ENCODE measurements around the gene ATR. TPM values are rescaled to one million over a fixed set of nuclear protein-coding genes. Genes with fewer than 3 reads are reported as not detected.

Gene ATR
- total and polyA plus RNA-seq, 9 of the 15 experiments (the other 6 are each of a cell fraction or from before 2014, with no cell fraction given) = 18.0 to 37.8 (median 23.2) TPM

- TF ChIP-seq ATF2 (CRISPR knock-in tag; IDR thresholded peaks at IDR 0.05) (no peak), FOXK1 (CRISPR knock-in tag; IDR thresholded peaks at IDR 0.05; ENCODE audit: borderline replicate concordance) (no peak), CSDE1 (IDR thresholded peaks at IDR 0.05) (no peak), SNRNP70 (optimal IDR thresholded peaks at IDR 0.05; ENCODE audit: low read depth, low read length) (no peak), NEUROD1 (IDR thresholded peaks at IDR 0.05; ENCODE audit: borderline replicate concordance, low read depth, low read length, partially characterized antibody) (no peak), FOXM1 (IDR thresholded peaks at IDR 0.05; ENCODE audit: low read depth) (no peak), FOXM1 (CRISPR knock-in tag; IDR thresholded peaks at IDR 0.05; ENCODE audit: low read depth) (no peak), ZBTB5 (IDR thresholded peaks at IDR 0.05) (0 out of 2 replicates have a peak, but pooled peaks have one; percentile 31), ZNF324 (CRISPR knock-in tag; IDR thresholded peaks at IDR 0.05) (no peak), BRD9 (IDR thresholded peaks at IDR 0.05; ENCODE audit: low read depth, partially characterized antibody) (no peak), PHB (CRISPR knock-in tag; IDR thresholded peaks at IDR 0.05) (no peak), MNT (conservative IDR thresholded peaks at IDR 0.05) (no peak), ELF2 (CRISPR knock-in tag; IDR thresholded peaks at IDR 0.05) (no peak), POLR2A (conservative IDR thresholded peaks at IDR 0.05) (peak; percentile 51; the same call in 1 of the 2 replicates), MTF1 (CRISPR knock-in tag; IDR thresholded peaks at IDR 0.05; ENCODE audit: borderline replicate concordance) (no peak), ATF4 (CRISPR knock-in tag; IDR thresholded peaks at IDR 0.05) (no peak), SLC30A9 (CRISPR knock-in tag; IDR thresholded peaks at IDR 0.05) (no peak), POLR2B (IDR thresholded peaks at IDR 0.05; ENCODE audit: low read depth, partially characterized antibody) (peak; percentile 56)
These were observed 35.2 kb downstream of the ATR start (continued) for GRCh38 chr3:142543307-142543706.
